Osteoblast (primary cell): Measurements from ENCODE around the gene PPP1R14B. TPM values are rescaled to one million over a fixed set of nuclear protein-coding genes. Genes with fewer than 3 reads are reported as not detected.

Source experiments
- DNase-seq: peaks from one replicate; pipeline ENCODE4 v3.0.0; 2011; ENCODE audit warnings: low spot score, mixed read lengths; ENCODE audit not compliant: insufficient read length; ENCODE audit errors: missing footprints
- H2AFZ ChIP-seq: 2 replicates; pipeline ENCODE4 v1.6.0; 2011; ENCODE audit warnings: mild to moderate bottlenecking, low read length
- H3K27ac ChIP-seq: 2 replicates; pipeline ENCODE4 v1.5.1; 2011; ENCODE audit warnings: mild to moderate bottlenecking, low read depth, low read length, moderate library complexity
- H3K27me3 ChIP-seq: 2 replicates; pipeline ENCODE4 v1.6.0; 2012; ENCODE audit warnings: mild to moderate bottlenecking, control low read depth, inconsistent platforms, low read length, moderate library complexity; ENCODE audit not compliant: insufficient read depth
- H3K36me3 ChIP-seq: 2 replicates; pipeline ENCODE4 v1.5.1; 2011; ENCODE audit warnings: mild to moderate bottlenecking, low read length, control low read depth, moderate library complexity; ENCODE audit not compliant: insufficient read depth
- H3K4me1 ChIP-seq: 2 replicates; pipeline ENCODE4 v1.5.1; 2011; ENCODE audit warnings: mild to moderate bottlenecking, low read length, control low read depth, moderate library complexity; ENCODE audit not compliant: insufficient read depth
- H3K4me2 ChIP-seq: 2 replicates; pipeline ENCODE4 v1.6.0; 2011; ENCODE audit warnings: mild to moderate bottlenecking, low read length; ENCODE audit not compliant: insufficient read depth
- H3K4me3 ChIP-seq: fragments of 200-600 bp; sonication (generic); 3 replicates; pipeline ENCODE4 v1.5.1; 2012; ENCODE audit warnings: mild to moderate bottlenecking, low read length, inconsistent platforms; ENCODE audit not compliant: insufficient read depth
- H3K79me2 ChIP-seq: 2 replicates; pipeline ENCODE4 v1.6.0; 2012; ENCODE audit warnings: mild to moderate bottlenecking, low read length, control low read depth, inconsistent platforms; ENCODE audit not compliant: insufficient read depth
- H3K9me3 ChIP-seq: 2 replicates; pipeline ENCODE4 v1.5.1; 2011; ENCODE audit warnings: low read depth, low read length, control low read depth
- H4K20me1 ChIP-seq: 2 replicates; pipeline ENCODE4 v1.6.0; 2012; ENCODE audit warnings: mild to moderate bottlenecking, low read length, control low read depth; ENCODE audit not compliant: insufficient read depth
- total RNA-seq: library from RNA; depleted of rRNA; stranded (reverse); fragments of >200 nt; gene quantifications from 2 replicates; pipeline ENCODE4 v1.2.3, GENCODE V29; 2012
- TF ChIP-seq, protein P1 (sequence below): IDR thresholded peaks from 2 replicates; pipeline ENCODE4 v1.5.1; 2011; ENCODE audit warnings: mild to moderate bottlenecking, low read depth, low read length, moderate library complexity; ENCODE audit errors: extremely low read depth

The PPP1R14B gene
- total RNA-seq, 1 donor, result 136 TPM

DNA sequence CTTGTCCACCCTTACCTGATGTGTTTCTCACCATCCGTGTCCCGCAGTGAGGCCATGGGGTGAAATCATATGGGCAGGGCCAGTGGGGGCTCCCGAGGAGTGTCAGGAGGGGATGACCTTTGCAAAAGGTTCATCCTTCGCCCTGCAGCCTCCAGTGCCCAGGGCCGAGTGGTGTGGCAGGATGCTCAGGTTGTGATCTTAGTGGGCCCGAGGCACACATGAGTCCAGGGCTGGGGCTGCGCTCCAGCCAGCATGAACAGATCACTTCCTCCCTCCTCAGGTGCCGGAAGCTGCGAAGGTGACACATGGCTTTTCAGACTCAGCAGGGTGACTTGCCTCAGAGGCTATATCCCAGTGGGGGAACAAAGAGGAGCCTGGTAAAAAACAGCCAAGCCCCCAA is 8.7 kb downstream of the PPP1R14B start:
- H3K79me2 ChIP-seq, result peaks cover 24% of the 10 kb centered on the region
- H3K4me3 ChIP-seq, result no peak overlapping the region
- TF ChIP-seq, protein P1, sequence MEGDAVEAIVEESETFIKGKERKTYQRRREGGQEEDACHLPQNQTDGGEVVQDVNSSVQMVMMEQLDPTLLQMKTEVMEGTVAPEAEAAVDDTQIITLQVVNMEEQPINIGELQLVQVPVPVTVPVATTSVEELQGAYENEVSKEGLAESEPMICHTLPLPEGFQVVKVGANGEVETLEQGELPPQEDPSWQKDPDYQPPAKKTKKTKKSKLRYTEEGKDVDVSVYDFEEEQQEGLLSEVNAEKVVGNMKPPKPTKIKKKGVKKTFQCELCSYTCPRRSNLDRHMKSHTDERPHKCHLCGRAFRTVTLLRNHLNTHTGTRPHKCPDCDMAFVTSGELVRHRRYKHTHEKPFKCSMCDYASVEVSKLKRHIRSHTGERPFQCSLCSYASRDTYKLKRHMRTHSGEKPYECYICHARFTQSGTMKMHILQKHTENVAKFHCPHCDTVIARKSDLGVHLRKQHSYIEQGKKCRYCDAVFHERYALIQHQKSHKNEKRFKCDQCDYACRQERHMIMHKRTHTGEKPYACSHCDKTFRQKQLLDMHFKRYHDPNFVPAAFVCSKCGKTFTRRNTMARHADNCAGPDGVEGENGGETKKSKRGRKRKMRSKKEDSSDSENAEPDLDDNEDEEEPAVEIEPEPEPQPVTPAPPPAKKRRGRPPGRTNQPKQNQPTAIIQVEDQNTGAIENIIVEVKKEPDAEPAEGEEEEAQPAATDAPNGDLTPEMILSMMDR, result no peak
- peaks cover 30% of the 10 kb centered on the region for H3K4me1 ChIP-seq
- no peaks in the 10 kb centered on the region for H3K27me3 ChIP-seq
- H3K27ac ChIP-seq, result no peak overlapping the region
- H2AFZ ChIP-seq, result no peak overlapping the region
- no peak for DNase-seq
- H3K9me3 ChIP-seq, result no peaks in the 10 kb centered on the region
- H3K4me2 ChIP-seq, result no peak overlapping the region
- H3K36me3 ChIP-seq, result peaks cover 7% of the 10 kb centered on the region
- peaks cover 10% of the 10 kb centered on the region for H4K20me1 ChIP-seq

- Histone ChIP-seq H3K27me3 (no peaks in the 10 kb centered on the region), H2AFZ (no peak overlapping the region), H3K4me1 (peaks cover 24% of the 10 kb centered on the region), H3K27ac (no peak overlapping the region), H3K4me2 (no peak overlapping the region), H4K20me1 (peaks cover 8% of the 10 kb centered on the region), H3K9me3 (no peaks in the 10 kb centered on the region), H3K36me3 (peaks cover 5% of the 10 kb centered on the region), H3K4me3 (no peak overlapping the region), H3K79me2 (peaks cover 19% of the 10 kb centered on the region)
- TF ChIP-seq, protein P1, result no peak
- DNase-seq, result no peak
Observed at GRCh38 chr11:64237484-64237951, 9.2 kb downstream of the PPP1R14B start.

DNA sequence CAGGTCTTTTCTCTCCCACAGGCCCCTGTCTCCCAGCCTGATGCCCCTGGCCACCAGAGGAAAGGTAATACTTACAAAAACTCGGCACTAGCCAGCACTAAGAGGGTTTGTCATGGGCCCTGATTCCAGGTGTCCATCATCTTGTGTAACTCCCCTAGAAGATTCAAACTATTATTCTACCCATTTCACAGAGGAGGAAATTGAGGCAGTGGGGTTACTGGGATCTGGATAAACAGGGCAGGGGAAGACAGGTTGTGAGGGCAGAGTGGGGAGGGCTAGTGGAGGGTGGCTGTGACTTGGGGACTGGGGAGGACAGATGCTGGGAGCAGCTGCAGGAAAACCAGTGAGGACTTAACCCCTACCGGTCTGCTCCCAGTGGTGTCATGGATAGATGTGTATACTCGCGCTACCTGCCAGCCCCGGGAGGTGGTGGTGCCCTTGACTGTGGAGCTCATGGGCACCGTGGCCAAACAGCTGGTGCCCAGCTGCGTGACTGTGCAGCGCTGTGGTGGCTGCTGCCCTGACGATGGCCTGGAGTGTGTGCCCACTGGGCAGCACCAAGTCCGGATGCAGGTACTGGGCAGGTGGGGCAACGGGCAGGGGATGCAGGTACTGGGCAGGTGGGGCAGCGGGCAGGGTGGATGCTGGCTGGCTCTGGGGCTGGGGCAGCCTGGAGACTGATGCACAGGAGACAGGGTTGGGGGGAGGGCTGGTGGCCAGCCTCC is 11.1 kb downstream of the PPP1R14B start:
- Histone ChIP-seq H3K36me3 (peaks cover 5% of the 10 kb centered on the region), H2AFZ (no peak overlapping the region), H3K27me3 (no peaks in the 10 kb centered on the region), H3K4me1 (peaks cover 19% of the 10 kb centered on the region), H3K27ac (no peak overlapping the region), H3K9me3 (no peaks in the 10 kb centered on the region), H3K4me3 (peak overlapping the region; percentile 77), H3K4me2 (peak overlapping the region; percentile 82), H4K20me1 (peaks cover 8% of the 10 kb centered on the region), H3K79me2 (peaks cover 8% of the 10 kb centered on the region)
- DNase-seq, result no peak
- TF ChIP-seq, protein P1, result no peak

DNA sequence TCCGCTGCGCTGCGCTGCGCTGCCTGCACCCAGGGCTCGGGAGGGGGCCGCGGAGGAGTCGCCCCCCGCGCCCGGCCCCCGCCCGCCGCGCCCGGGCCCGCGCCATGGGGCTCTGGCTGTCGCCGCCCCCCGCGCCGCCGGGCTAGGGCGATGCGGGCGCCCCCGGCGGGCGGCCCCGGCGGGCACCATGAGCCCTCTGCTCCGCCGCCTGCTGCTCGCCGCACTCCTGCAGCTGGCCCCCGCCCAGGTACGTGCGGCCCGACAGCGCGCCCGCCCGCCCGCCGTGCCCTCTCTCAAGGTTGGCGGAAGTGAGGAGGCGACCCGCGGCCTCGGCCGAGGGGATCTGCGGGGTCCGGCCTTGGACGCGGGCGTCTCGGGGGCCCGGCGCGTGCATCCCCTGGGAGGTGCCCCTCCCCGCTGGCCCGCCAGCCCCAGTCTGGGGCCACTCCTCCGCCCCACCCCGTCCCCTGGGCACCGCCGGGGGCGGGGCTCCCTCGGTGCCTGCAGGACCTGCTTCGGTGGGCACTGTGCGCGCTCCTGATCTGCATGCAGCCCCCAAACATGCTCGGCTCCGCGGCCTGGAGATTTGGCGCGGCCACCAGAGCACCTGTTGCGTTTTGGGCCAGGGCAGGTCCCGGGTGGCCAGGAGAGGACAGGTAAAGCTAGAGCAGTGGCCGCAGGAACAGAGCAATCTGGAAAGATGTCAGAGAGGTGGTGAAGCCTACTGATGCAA is 11.9 kb downstream of the PPP1R14B start:
- no peaks in the 10 kb centered on the region for H3K9me3 ChIP-seq
- H3K27me3 ChIP-seq, result no peaks in the 10 kb centered on the region
- TF ChIP-seq, protein P1, result no peak
- H2AFZ ChIP-seq, result no peak overlapping the region
- H3K79me2 ChIP-seq, result peaks cover 8% of the 10 kb centered on the region
- peaks cover 8% of the 10 kb centered on the region for H4K20me1 ChIP-seq
- peaks cover 14% of the 10 kb centered on the region for H3K4me1 ChIP-seq
- peak overlapping the region; percentile 82 for H3K4me2 ChIP-seq
- peak; percentile 92 for DNase-seq
- H3K4me3 ChIP-seq, result peak overlapping the region; percentile 77
- H3K36me3 ChIP-seq, result peaks cover 5% of the 10 kb centered on the region
- no peak overlapping the region for H3K27ac ChIP-seq
